ENCODE results near the gene SIL1.
"Not testable (repeated sequence)": the region's sequence is repeated elsewhere in the genome, so short reads cannot be mapped to it uniquely, and the experiment has no call there.

Gene SIL1

DNA sequence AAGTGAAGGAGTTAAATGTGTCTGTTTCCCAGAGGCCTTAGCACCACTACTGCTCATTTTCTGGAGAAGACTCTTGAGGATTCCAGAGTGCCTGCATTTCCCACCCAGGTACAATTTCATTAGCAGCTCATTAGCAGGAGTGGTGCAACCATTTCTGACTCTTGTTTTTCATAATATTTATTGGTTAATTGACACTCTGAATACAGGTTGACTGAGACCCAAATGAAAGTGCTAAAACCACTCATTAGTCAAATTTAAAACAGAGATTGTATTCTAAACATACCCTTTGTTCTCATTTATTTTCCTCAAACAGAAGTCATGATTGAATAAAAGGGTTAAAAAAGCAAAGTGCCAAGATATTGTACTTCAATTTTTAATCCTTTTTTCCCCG lies 134.5 kb downstream of the SIL1 start:
- DNase-seq, result no peak

DNA sequence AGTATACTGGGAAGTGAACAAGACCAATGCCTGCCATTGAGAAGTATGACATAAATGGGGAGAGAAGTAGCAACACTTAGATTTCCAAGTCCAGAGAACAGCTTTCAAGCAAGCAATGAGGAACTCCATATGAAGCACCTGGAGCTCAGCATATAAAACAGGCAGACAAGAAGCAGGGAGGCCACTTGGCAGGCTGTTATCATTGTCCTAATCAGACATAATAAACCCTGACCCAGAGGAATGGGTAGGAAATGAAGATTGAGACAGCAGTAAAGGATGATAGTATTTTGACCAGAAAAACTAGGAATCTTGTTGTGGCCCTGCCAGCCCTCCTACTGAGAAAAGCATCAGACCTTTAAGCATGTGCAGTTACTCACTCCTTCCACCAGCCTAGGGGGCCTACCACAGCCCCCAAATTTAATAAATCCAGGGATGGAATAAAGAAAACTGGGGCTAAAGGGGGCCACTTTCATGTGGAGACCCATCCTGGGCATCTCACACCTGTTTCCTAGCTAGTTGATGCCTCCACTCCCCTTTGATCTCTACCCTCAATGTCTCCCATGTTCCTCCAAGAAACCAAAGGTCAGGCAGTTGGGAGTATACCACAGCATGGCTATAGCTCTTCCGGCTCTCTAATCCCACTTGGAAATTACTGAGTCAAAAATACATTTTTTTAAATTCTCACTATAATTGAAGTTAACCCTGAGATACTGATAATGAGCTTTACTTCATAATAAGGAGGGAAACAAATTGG lies 135.1 kb downstream of the SIL1 start:
- DNase-seq, result no peak

DNA sequence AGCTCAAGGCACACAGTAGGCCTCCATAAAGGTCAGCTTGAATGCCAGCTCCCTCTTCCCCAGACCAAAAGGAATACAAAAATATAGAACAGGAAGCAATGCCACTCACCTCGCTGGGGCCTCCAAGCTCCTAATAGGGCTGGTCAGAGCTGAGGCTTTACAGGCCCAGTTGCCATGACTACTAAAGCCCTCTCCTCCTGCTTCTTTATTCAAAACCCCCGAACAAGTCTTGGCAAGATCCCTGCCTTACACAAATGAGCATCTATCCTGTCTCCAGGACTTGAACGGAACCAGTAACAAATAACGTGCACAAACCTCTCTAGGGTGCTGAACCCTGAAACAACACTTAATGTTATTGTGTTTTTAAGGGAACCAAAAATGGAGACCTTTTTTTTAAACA lies 136.3 kb downstream of the SIL1 start:
- no peak for DNase-seq

DNA sequence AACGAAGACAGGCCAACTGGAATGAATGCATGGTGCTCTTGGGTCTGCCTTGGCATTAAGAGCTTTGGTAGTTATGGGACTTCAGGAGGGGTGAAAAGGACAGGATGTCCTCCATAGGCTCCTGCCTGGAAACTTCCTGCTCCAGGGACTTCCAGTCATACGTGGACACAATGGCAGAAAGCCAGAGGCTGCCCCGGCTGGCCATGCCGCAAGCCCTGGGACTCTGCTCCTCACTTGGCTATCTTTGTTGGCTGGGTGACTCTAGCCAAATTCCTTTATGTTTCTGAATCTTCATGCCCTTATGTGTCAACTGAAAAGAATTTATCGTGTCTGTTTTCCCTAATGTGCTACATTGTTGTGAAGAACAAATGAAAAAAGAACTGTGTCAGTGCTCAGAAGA lies 136.9 kb downstream of the SIL1 start:
- no peak for DNase-seq

DNA sequence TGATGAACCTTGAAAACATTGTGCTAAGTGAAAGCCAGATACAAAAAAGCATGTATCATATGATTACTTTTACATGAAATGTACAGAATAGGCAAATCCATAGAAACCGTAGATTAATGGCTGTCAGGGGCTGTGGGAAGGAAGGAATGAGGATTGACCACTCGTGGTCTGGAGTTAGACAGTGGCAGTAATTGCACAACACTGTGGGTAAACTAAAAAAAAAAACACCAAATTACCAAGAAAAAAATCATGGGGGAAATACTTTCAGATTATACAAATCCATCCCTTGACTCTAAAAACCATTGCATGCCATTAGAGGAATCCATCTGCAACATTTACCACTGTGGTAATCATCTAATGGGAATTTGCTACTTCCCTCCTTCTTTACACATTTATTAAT lies 140.0 kb downstream of the SIL1 start:
- DNase-seq, result no peak

DNA sequence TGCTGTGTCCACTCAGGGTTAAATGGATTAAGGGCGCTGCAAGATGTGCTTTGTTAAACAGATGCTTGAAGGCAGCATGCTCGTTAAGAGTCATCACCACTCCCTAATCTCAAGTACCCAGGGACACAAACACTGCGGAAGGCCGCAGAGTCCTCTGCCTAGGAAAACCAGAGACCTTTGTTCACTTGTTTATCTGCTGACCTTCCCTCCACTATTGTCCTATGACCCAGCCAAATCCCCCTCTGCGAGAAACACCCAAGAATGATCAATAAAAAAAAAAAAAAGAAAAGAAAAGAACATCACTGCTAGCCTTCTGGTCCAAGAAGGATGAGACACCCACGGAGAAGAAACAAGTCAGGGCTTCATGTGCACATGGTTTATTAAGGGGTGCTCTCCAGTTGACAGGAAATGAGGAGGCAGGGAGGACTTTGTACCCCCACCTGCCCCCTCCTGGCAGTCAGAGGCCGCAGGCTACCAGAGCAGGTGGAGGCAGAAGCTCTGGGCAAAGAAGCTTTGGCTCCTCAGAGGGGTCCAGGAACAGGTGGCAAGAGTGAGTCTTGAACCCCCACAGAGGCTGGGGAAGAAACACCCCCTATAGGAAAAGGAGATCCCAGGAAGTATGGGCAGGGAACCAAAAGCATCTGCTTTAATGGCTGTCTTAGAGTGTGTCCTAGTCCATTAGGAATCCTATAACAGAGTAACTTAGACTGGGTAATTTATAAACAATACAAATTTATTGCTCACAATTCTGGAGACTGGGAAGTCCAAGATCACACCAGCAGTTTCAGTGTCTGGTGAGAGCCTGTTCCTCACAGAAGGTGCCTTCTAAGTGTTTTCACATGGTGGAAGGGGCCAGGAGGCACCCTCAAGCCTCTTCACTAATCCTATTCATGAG lies 140.9 kb downstream of the SIL1 start:
- DNase-seq, result not testable (repeated sequence)

DNA sequence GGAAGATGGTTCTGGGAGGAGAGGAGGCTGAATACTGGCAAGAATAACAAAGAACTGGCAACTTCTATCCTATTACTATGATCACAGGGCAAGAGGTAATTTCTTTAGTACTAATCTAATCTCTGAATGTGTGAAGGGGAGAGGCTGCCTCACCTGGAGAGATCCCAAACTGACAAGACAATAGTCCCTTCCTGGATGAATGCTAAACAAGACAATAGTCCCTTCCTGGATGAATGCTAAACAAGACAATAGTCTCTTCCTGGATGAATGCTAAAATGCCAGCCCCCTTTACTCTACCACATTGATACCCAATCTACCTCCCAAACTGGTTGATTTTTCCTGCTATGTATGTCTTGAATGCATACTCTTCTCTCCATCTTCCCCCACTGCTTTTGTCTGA lies 145.2 kb downstream of the SIL1 start:
- DNase-seq, result no peak

DNA sequence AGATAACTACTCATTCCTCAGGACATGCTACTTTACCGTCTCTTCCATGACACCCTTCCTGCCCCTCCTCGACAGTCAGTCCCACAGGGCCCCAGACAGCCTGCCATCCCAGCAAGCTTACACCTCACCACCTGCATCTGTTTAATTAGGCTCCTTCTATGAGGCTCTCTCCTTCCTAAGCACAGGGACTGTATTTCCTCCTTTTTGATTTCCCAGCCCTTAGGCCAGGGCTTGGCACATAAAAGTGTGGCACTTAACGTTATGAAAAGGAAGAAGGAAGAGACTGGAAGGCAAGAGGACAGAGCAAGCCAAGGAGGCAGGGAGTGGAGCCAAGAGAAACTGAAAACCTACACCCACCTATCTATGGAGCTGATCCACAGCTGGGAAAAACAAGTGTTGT lies 146.8 kb downstream of the SIL1 start:
- no peak for DNase-seq

DNA sequence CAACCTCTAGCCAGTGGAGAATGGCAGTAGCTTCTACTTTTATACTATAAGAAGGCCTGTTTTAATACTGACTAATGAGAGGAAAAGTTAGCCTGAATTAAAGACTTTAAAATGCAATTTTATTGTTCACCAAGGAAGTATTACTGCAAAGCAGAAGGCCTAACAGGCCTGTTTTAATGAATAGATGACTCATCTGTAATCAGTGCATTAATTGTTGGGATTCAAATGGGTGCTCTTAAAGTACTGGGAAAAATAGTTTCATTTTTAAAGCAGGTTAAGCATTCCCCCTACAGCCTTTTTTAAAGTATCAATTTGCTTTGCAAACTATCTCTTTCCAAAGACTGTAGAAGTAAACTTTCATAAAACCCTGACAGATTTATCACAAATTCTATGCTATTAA lies 147.7 kb downstream of the SIL1 start:
- no peak for DNase-seq

DNA sequence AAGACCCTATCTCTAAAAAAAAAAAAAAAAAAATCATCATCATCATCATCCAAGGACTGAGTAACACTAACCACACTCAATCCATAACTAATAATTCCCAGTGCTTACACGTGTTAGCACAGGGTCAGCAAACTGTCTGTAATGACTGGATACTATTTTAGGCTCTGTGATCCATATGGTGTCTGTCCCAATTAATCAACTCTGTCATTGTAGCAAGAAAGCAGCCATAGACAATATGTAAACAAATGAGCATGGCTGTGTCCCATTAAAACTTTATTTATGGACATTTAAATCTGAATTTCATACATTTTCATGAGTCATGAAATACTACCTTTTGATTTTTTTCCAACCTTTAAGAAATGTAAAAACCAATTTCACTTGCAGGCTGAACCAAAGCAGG lies 148.4 kb downstream of the SIL1 start:
- DNase-seq, result no peak

DNA sequence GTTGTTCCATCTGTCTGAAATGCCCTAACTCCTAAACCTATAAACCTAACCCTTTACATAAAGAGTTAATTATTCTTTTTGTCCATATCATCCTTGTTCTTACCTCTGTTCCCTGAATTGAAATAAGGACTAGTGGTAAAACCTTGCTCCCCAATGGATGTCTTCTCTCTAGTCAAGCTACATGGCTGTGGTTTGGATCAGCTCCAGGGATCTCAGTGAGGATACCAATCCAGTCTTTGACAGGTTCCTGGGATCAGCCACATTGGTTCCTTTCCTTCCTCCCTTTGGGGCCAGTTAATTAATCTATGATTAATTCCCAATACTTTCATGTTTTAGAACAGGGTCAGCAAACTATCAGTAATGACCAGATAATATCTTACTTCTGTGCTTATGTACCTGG lies 151.6 kb downstream of the SIL1 start:
- DNase-seq, result no peak

DNA sequence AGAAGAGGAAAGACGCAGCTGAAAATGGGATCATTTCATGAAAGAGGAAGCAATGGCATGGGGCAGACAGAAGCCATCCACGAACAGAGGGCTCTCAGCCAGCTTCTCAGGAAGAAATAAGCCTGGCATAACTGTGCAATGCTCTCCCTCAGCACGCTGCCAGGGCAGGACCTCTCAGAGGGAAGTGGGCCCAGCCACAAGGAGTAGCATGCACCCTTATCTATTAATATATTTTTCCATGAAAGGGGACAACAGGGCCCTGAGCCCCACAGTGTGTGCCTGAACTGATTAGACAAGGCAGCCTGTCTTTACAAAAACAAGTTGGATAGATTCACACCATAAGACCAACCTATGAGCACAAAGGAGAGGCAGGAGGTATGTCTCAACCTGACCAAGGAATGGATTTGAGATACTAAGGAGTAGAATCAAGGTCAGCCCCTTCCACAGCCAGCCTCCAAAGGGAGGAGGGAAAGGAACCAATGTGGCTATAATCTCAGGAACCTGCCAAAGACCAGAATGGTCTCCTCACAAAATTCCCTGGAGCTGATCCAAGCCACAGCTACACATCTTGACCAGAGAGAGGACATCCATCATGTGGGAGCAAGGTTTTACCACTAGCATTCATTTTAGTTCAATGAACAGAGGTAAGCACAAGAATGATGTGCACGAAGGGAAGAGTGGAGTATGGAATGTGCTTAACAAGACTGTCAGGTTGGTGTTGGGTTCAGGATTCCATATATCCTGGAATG lies 154.8 kb downstream of the SIL1 start:
- DNase-seq, result no peak

DNA sequence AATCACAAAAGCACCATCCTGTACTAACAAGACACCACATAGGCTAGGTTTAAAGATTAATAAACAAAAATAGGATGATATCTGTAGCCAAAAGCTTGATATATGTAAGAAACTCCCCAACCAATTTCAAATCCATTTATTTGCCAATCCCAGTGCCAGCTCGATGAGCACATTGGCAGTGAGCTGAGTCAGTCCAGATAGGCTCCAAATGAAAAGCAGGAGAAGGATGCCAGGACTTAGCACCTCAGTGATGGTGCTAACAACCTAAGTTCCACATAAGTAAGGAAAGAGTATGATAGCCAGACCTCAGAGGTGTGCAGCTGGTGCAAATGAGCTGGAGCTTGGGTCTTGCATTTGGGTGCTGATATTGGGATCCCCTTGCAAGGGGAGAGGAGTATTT lies 158.1 kb downstream of the SIL1 start:
- no peak for DNase-seq

DNA sequence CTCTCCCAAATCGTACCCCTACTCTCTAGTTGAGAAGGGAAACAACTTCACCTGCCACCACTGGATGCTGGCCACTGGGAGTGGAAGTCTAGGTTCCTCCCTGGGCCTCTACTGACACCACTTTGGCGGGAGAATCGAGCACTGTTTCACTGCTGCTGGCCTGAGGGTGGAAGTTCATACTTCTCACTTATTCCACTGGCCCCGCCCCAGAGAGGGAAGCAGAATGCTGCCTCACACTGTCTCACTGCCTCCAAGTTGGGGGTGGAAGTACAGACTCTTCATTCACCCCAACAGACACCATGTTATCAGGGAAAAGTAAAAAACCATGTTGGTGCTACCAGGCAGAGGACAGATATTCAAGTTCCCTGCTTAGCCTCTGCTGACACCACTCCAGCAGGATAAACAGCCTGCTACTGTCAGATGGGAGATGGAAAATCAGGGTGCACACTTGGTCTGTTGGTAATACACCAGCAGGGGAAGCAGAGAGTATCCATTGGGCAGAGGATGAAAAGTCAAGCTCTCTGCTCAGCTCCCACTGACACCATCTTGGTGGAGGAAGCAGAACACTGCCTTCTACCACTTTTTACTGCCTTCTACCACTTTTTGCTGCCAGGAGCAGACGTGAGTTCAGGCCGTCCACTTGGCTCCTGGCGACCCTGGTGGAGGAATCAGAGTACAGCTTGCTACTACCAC lies 159.4 kb downstream of the SIL1 start:
- no peak for DNase-seq

DNA sequence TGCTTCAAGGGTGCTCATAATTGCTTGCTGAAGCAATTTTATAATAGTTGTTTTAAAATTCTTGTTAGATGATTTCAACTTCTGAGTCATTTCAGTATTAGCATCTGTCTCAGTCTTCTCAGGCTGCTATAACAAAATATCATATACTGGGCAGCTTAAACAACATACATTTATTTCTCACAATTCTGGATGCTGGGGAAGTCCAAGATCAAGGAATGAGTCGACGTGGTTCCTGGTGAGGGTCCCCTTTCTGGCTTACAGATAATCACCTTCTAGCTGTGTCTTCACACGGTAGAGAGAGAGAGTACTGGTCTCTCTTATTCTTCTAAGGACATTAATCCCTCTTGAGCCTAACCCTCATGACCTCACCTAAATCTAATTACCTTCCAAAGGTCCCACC lies 160.4 kb downstream of the SIL1 start:
- DNase-seq, result no peak

DNA sequence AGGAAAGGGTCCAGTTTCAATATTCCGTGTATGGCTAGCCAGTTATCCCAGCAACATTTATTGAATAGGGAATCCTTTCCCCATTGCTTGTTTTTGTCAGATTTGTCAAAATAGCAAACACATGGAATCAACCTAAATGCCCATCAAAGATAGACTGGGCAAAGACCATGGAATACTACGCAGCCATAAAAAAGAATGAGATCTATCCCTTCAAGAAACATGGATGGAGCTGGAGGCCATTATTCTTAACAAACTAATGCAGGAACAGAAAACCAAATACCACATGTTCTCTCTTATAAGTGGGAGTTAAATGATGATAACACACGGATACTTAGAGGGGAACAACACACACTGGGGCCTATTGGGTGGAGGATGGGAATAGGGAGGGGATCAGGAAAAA lies 161.8 kb downstream of the SIL1 start:
- not testable (repeated sequence) for DNase-seq

DNA sequence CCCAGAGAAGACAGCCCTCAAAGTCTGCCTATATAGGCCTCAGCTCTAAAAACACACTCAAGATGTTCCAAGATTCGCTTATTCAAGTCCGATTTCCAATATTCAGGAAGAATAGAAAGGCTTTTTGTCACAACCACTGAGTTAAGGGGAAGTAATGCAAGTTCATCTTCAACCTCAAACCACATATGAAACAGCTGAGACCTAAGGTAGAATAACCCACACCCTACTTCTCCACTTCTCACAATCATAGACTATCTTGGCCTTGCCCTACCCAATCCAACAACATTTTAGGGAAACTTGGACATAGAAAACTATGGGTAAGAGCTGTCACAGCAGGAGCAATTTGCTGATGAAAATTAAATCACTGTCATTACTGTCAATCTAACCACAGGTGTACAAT lies 171.0 kb downstream of the SIL1 start:
- DNase-seq, result no peak

DNA sequence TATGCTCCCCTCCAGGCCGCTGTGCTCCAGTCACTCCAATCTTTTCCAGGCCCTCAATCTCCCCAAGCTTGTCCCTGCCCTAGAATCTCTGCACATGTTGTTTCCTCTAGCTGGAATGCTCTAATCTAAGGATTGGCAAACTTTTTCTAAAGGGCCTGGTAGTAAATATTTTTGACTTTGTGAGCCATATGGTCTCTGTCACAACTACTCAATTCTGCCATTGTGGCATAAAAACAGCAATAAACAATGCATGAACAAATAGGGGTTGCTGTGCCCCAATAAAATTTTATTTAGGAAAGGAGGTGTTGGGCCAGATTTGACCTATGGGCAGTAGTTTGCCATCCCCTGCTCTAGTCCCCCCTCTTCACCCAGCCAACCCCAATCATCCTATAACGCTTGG lies 172.5 kb downstream of the SIL1 start:
- no peak for DNase-seq

DNA sequence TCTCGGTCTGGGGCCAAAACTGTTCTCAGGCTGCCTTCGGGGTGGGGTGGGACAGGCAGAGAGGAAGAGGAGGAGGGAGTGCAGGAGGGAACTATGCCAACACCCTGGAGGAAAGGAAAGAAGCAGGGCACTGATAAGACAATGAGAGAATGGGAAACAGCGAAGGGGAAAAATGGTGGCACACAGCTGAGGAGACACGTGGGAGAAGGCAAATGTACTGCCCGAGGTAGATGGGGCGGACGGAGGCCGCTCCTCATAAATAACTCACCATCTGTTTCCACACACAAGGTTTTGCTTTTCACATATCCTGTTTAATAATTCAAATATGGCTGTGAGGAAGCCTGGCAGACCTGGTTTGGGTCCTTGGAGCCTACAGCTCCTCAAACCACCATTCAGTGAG lies 174.9 kb downstream of the SIL1 start:
- DNase-seq, result no peak

DNA sequence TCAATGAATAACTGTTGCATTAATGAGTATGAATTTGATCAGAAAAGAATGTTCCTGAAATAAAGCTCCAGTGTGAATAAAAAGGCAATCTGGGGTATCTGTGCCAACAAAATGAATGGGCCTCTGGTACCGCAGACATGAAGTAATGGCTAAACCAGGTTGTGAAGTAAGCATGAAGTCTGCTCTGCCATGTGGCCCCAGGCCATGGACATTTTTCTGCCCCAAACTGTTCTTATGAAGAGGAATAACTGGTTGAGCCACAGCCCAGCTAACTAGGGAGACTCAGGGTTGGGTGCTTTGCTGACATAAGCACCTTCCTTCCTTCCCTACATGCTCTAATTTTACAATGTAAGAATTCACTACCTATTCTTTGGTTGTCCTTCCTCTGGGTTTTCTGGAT lies 175.6 kb downstream of the SIL1 start:
- DNase-seq, result no peak

DNA sequence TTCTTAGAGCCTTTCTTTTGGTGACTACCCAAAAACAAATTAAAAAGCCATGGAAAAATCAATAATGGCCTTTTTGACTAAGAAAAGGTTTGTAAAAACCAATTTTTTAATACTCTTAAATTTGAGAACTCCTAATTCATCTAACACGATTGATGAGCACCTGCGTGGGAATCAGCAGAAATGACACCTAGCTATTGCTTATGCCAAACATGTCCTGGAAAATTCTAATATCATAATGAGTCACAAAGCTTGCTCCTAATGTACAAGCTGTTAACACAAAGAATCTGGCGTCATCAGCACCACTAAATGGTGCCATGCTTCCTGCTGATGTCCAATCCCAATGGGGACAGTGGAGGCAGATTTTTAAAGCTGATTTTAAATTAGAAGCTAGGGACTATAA lies 176.8 kb downstream of the SIL1 start:
- no peak for DNase-seq

DNA sequence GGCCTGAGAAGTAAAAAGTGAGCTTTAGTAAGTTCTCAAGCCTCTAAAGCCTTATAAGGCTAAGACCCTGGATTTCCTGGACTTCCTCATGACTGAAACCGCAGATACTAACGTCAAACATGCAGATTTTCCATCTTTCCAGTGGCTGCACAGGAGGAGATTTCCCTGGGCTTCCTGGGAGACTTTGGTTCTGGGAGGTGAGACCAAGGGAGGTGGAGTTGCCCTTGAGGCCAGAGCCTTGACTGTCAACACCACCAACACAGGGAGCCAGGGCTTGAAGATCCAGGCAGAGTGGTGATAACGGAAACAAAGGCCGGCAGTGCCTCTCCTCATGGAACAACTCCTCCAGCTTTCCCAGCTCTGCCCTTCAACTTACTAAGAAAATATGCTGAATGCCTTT lies 178.3 kb downstream of the SIL1 start:
- no peak for DNase-seq

DNA sequence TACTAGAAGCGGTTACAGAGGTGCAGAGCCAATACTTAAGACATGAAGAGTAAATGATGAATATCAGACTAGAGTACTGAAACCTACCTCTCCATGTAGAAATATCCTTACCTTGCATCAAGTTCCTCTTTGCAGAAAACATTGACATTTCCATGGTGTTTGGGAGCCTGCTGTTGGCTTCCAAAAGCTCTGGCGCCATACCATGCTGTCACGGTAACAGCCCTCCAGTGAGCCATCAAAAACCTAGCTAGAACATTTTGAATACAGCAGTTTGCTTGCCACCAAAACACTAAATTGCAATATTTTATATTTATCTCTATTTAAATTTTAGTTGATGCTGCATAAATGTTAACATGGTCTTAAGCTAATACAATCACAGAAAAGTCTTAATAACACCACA lies 179.0 kb downstream of the SIL1 start:
- no peak for DNase-seq
